ENCODE data around the gene SMG6.

DNA sequence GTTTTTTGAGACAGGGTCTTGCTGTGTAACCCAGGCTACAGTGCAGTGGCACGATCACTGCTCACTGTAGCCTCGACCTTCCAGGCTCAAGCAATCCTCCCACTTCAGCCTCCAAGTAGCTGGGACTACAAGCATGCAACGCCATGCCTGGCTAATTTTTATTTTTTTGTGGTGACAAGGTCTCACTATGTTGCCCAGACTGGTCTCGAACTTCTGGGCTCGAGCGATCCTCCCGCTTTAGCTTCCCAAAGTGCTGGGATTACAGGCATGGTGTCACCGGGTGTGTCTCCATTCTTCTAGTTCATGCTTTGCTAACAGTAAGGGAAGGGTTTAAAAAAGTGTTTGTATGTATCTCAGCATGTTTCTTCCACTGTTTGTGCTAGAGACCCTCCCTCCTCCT is 146.9 kb downstream of the SMG6 start:
- TF ChIP-seq EZH2 (IDR thresholded peaks at IDR 0.05; ENCODE audit: borderline replicate concordance) = no peak
- TF ChIP-seq, protein P1, sequence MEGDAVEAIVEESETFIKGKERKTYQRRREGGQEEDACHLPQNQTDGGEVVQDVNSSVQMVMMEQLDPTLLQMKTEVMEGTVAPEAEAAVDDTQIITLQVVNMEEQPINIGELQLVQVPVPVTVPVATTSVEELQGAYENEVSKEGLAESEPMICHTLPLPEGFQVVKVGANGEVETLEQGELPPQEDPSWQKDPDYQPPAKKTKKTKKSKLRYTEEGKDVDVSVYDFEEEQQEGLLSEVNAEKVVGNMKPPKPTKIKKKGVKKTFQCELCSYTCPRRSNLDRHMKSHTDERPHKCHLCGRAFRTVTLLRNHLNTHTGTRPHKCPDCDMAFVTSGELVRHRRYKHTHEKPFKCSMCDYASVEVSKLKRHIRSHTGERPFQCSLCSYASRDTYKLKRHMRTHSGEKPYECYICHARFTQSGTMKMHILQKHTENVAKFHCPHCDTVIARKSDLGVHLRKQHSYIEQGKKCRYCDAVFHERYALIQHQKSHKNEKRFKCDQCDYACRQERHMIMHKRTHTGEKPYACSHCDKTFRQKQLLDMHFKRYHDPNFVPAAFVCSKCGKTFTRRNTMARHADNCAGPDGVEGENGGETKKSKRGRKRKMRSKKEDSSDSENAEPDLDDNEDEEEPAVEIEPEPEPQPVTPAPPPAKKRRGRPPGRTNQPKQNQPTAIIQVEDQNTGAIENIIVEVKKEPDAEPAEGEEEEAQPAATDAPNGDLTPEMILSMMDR (IDR thresholded peaks at IDR 0.05; ENCODE audit: poor library complexity) = no peak

All from hepatocyte (in vitro differentiated cells).